ENCODE data around the gene FBLIM1. TPM values are rescaled to one million over a fixed set of nuclear protein-coding genes. Genes with fewer than 3 reads are reported as not detected.

The FBLIM1 gene
- total and polyA plus RNA-seq, 4 donors: 9.3 to 19.4 (median 16.1) TPM

GRCh38 chr1:15757016-15757543, 1.5 kb upstream of the FBLIM1 start:
- no peak for DNase-seq (ENCODE audit: low read depth in 4 of 6, low spot score in 6 of 6)

GRCh38 chr1:15757575-15758342, 836 bp upstream of the FBLIM1 start:
- no peak overlapping the region for H3K27ac ChIP-seq (ENCODE audit: low read depth, low read length)
- no peaks in the 10 kb centered on the region for H3K9me3 ChIP-seq (ENCODE audit: control insufficient read depth, insufficient read depth, low read length)
- no peaks in the 10 kb centered on the region for H3K36me3 ChIP-seq (ENCODE audit: control insufficient read depth, insufficient read depth, low read length)
- DNase-seq (ENCODE audit: low read depth in 4 of 6, low spot score in 6 of 6): peak in 2 of 6 donors; percentile 46 to 55
- H3K4me1 ChIP-seq (ENCODE audit: control insufficient read depth, insufficient read depth, low read length): peaks cover 40% of the 10 kb centered on the region
- WGBS (ENCODE audit: insufficient coverage): 8% methylated on average over 21 of the region's 24 CpGs
- H3K27me3 ChIP-seq (ENCODE audit: control insufficient read depth, insufficient read depth, low read length): peaks cover 34% of the 10 kb centered on the region
- peak overlapping the region; percentile 36 for H3K4me3 ChIP-seq (ENCODE audit: low read depth, low read length)

More at GRCh38 chr1:15757016-15757543, 1.5 kb upstream of the FBLIM1 start:
- no peaks in the 10 kb centered on the region for H3K36me3 ChIP-seq (ENCODE audit: control insufficient read depth, insufficient read depth, low read length)
- H3K27me3 ChIP-seq (ENCODE audit: control insufficient read depth, insufficient read depth, low read length): peaks cover 34% of the 10 kb centered on the region
- no peak overlapping the region for H3K4me3 ChIP-seq (ENCODE audit: low read depth, low read length)
- H3K27ac ChIP-seq (ENCODE audit: low read depth, low read length): no peak overlapping the region
- peaks cover 40% of the 10 kb centered on the region for H3K4me1 ChIP-seq (ENCODE audit: control insufficient read depth, insufficient read depth, low read length)
- 84% methylated on average over 7 of the region's 9 CpGs for WGBS (ENCODE audit: insufficient coverage)
- no peaks in the 10 kb centered on the region for H3K9me3 ChIP-seq (ENCODE audit: control insufficient read depth, insufficient read depth, low read length)

- no peaks in the 10 kb centered on the region for H3K9me3 ChIP-seq (ENCODE audit: control insufficient read depth, insufficient read depth, low read length)
- peaks cover 34% of the 10 kb centered on the region for H3K27me3 ChIP-seq (ENCODE audit: control insufficient read depth, insufficient read depth, low read length)
- DNase-seq (ENCODE audit: low read depth in 4 of 6, low spot score in 6 of 6): peak in 2 of 6 donors; percentile 30 to 48
- peaks cover 40% of the 10 kb centered on the region for H3K4me1 ChIP-seq (ENCODE audit: control insufficient read depth, insufficient read depth, low read length)
- 1% methylated on average over 52 of the region's 58 CpGs for WGBS (ENCODE audit: insufficient coverage)
- peaks cover 2% of the 10 kb centered on the region for H3K36me3 ChIP-seq (ENCODE audit: control insufficient read depth, insufficient read depth, low read length)
- peak overlapping the region; percentile 40 for H3K4me3 ChIP-seq (ENCODE audit: low read depth, low read length)
- H3K27ac ChIP-seq (ENCODE audit: low read depth, low read length): no peak overlapping the region
Observed at GRCh38 chr1:15758953-15759661, 512 bp downstream of the FBLIM1 start.

- H3K4me1 ChIP-seq (ENCODE audit: control insufficient read depth, insufficient read depth, low read length): peaks cover 38% of the 10 kb centered on the region
Observed at GRCh38 chr1:15760520-15761211, 2.1 kb downstream of the FBLIM1 start.

GRCh38 chr1:15761366-15762128, 3.0 kb downstream of the FBLIM1 start:
- Histone ChIP-seq H3K27me3 (ENCODE audit: control insufficient read depth, insufficient read depth, low read length) (peaks cover 26% of the 10 kb centered on the region), H3K27ac (ENCODE audit: low read depth, low read length) (no peak overlapping the region), H3K4me1 (ENCODE audit: control insufficient read depth, insufficient read depth, low read length) (peaks cover 31% of the 10 kb centered on the region), H3K4me3 (ENCODE audit: low read depth, low read length) (no peak overlapping the region), H3K36me3 (ENCODE audit: control insufficient read depth, insufficient read depth, low read length) (peaks cover 23% of the 10 kb centered on the region), H3K9me3 (ENCODE audit: control insufficient read depth, insufficient read depth, low read length) (no peaks in the 10 kb centered on the region)
- WGBS (ENCODE audit: insufficient coverage): 65% methylated on average over 2 of the region's 8 CpGs
- DNase-seq (ENCODE audit: low read depth in 4 of 6, low spot score in 6 of 6): no peak

More at GRCh38 chr1:15760520-15761211, 2.1 kb downstream of the FBLIM1 start:
- Histone ChIP-seq H3K36me3 (ENCODE audit: control insufficient read depth, insufficient read depth, low read length) (peaks cover 15% of the 10 kb centered on the region), H3K27ac (ENCODE audit: low read depth, low read length) (no peak overlapping the region), H3K9me3 (ENCODE audit: control insufficient read depth, insufficient read depth, low read length) (no peaks in the 10 kb centered on the region), H3K4me3 (ENCODE audit: low read depth, low read length) (no peak overlapping the region), H3K27me3 (ENCODE audit: control insufficient read depth, insufficient read depth, low read length) (peaks cover 32% of the 10 kb centered on the region)
- 29% methylated on average over 12 of the region's 12 CpGs for WGBS (ENCODE audit: insufficient coverage)
- DNase-seq (ENCODE audit: low read depth in 4 of 6, low spot score in 6 of 6): no peak

- WGBS (ENCODE audit: insufficient coverage): 62% methylated on average over 9 of the region's 10 CpGs
- Histone ChIP-seq H3K27me3 (ENCODE audit: control insufficient read depth, insufficient read depth, low read length) (peaks cover 18% of the 10 kb centered on the region), H3K4me1 (ENCODE audit: control insufficient read depth, insufficient read depth, low read length) (peaks cover 21% of the 10 kb centered on the region), H3K27ac (ENCODE audit: low read depth, low read length) (no peak overlapping the region), H3K4me3 (ENCODE audit: low read depth, low read length) (no peak overlapping the region), H3K36me3 (ENCODE audit: control insufficient read depth, insufficient read depth, low read length) (peaks cover 25% of the 10 kb centered on the region), H3K9me3 (ENCODE audit: control insufficient read depth, insufficient read depth, low read length) (no peaks in the 10 kb centered on the region)
- no peak for DNase-seq (ENCODE audit: low read depth in 4 of 6, low spot score in 6 of 6)
Observed at GRCh38 chr1:15762546-15762945, 4.0 kb downstream of the FBLIM1 start.

GRCh38 chr1:15764269-15764764, 5.7 kb downstream of the FBLIM1 start:
- Histone ChIP-seq H3K4me1 (ENCODE audit: control insufficient read depth, insufficient read depth, low read length) (peaks cover 11% of the 10 kb centered on the region), H3K9me3 (ENCODE audit: control insufficient read depth, insufficient read depth, low read length) (no peaks in the 10 kb centered on the region), H3K36me3 (ENCODE audit: control insufficient read depth, insufficient read depth, low read length) (peaks cover 32% of the 10 kb centered on the region), H3K4me3 (ENCODE audit: low read depth, low read length) (no peak overlapping the region), H3K27ac (ENCODE audit: low read depth, low read length) (no peak overlapping the region), H3K27me3 (ENCODE audit: control insufficient read depth, insufficient read depth, low read length) (peaks cover 8% of the 10 kb centered on the region)
- no peak for DNase-seq (ENCODE audit: low read depth in 4 of 6, low spot score in 6 of 6)
- WGBS (ENCODE audit: insufficient coverage): 71% methylated on average over 9 of the region's 10 CpGs

GRCh38 chr1:15764890-15765289, 6.3 kb downstream of the FBLIM1 start:
- H3K27me3 ChIP-seq (ENCODE audit: control insufficient read depth, insufficient read depth, low read length): peaks cover 5% of the 10 kb centered on the region
- no peak overlapping the region for H3K4me3 ChIP-seq (ENCODE audit: low read depth, low read length)
- peaks cover 9% of the 10 kb centered on the region for H3K4me1 ChIP-seq (ENCODE audit: control insufficient read depth, insufficient read depth, low read length)
- H3K36me3 ChIP-seq (ENCODE audit: control insufficient read depth, insufficient read depth, low read length): peaks cover 32% of the 10 kb centered on the region
- DNase-seq (ENCODE audit: low read depth in 4 of 6, low spot score in 6 of 6): no peak
- 90% methylated on average over 12 of the region's 15 CpGs for WGBS (ENCODE audit: insufficient coverage)
- no peak overlapping the region for H3K27ac ChIP-seq (ENCODE audit: low read depth, low read length)
- H3K9me3 ChIP-seq (ENCODE audit: control insufficient read depth, insufficient read depth, low read length): no peaks in the 10 kb centered on the region

All from spinal cord (tissue), 10 donors.